ENCODE results near the gene ATP2C2.

GRCh38 chr16:84414789-84415326 lies 46.5 kb downstream of the ATP2C2 start:
- no peak for TF ChIP-seq EP300 (IDR thresholded peaks at IDR 0.05)
- TF ChIP-seq CTCF (IDR thresholded peaks at IDR 0.05) = no peak
